ENCODE results near the gene ITGAL. TPM values are rescaled to one million over a fixed set of nuclear protein-coding genes. Genes with fewer than 3 reads are reported as not detected.
A peak's percentile ranks its signal among the peaks of the same experiment; 100 is the strongest.

ITGAL gene
- total and polyA plus RNA-seq, 12 donors, result 0.72 to 14.7 (median 4.3) TPM

DNA sequence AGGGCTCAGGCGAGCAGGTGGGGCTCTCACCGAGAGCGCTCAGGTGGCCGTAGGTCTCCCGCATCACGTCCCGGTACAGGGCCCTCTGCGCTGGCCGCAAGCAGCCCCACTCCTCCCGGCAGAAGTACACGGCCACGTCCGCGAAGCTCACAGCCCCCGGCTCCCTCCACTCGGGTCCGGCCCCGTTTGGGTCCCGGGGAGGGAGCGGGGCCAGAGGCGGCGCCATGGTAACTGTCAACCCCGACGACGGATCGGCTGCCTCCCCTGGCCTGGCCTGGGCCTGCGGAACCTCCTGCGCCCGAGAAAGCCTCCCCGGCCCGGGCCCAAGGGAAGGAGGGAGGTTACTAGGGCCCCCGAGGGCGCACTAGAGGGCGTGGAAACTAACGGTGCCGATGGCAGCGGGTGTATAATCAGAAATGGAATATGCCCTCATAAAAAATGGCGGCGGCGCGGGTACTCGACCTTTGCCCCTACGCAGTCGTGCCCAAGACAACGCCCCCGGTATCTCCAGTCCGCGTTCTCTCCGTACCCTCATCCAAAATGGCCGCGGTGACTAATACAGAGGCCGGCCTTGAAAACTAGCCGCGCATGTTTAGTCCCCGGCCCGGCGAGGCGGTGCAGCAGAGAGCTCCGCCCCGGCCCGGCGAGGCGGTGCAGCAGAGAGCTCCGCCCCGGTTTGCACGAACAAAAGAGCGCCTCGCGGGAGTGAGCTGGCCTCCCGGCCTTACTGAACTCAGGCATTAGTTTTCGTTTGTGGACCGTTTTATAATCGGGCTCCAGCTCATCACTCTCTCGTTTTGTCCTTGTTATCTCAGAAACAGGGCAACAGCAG is 85.6 kb downstream of the ITGAL start, which contains the start of gene ZNF764:
ZNF764 (minus strand) TSS at position 418 of the 832 bp plus-strand sequence; CDS start at position 226, 192 bp downstream.
- Histone ChIP-seq H3K4me3 (peak within 1 kb of the TSS; percentile 83 to 91 (median 88)), H3K27ac (peak within 1 kb of the TSS; percentile 93 to 97 (median 96)), H3K4me1 (replicated peaks in 1 of 2) (peaks cover 14 to 20% of the 10 kb centered on the region in 2 donors), H3K27me3 (no peaks in the 10 kb centered on the region), H3K9me3 (replicated peaks in 1 of 3) (no peaks in the 10 kb centered on the region), H3K36me3 (replicated peaks in 1 of 2) (peaks cover 0 to 29% of the 10 kb centered on the region in 2 donors)
- intact Hi-C loops (cut with DNase I), result no loop called here
- 0% methylated on average over 8 to 74 of the region's 74 CpGs for WGBS, 4 donors
- peak; percentile 98 to 99 (median 99) for DNase-seq
- TF ChIP-seq, protein P1, sequence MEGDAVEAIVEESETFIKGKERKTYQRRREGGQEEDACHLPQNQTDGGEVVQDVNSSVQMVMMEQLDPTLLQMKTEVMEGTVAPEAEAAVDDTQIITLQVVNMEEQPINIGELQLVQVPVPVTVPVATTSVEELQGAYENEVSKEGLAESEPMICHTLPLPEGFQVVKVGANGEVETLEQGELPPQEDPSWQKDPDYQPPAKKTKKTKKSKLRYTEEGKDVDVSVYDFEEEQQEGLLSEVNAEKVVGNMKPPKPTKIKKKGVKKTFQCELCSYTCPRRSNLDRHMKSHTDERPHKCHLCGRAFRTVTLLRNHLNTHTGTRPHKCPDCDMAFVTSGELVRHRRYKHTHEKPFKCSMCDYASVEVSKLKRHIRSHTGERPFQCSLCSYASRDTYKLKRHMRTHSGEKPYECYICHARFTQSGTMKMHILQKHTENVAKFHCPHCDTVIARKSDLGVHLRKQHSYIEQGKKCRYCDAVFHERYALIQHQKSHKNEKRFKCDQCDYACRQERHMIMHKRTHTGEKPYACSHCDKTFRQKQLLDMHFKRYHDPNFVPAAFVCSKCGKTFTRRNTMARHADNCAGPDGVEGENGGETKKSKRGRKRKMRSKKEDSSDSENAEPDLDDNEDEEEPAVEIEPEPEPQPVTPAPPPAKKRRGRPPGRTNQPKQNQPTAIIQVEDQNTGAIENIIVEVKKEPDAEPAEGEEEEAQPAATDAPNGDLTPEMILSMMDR (IDR thresholded peaks at IDR 0.05), result peak in 2 of 6 experiments; percentile 1 to 4
- TF ChIP-seq POLR2A (IDR thresholded peaks at IDR 0.05), result peak; percentile 37 to 70

- Histone ChIP-seq H3K36me3 (replicated peaks in 1 of 2) (peaks cover 0 to 23% of the 10 kb centered on the region in 2 donors), H3K27ac (peak overlapping the region; percentile 64 to 97 (median 96)), H3K9me3 (replicated peaks in 1 of 3) (no peaks in the 10 kb centered on the region), H3K27me3 (no peaks in the 10 kb centered on the region), H3K4me3 (peak overlapping the region in 1 of 4 donors; percentile 87), H3K4me1 (replicated peaks in 1 of 2) (peaks cover 14 to 20% of the 10 kb centered on the region in 2 donors)
- TF ChIP-seq POLR2A (IDR thresholded peaks at IDR 0.05), result peak in 1 of 2 donors; percentile 9
- TF ChIP-seq, protein P1 (IDR thresholded peaks at IDR 0.05), result peak in 1 of 6 experiments; percentile 9
- no peak for DNase-seq
- intact Hi-C loops (cut with DNase I), result no loop called here
- 71 to 82% (median 79%) methylated on average over 21 of the region's 21 CpGs for WGBS, 4 donors
Measured at GRCh38 chr16:30558789-30559377, 86.3 kb downstream of the ITGAL start.

DNA sequence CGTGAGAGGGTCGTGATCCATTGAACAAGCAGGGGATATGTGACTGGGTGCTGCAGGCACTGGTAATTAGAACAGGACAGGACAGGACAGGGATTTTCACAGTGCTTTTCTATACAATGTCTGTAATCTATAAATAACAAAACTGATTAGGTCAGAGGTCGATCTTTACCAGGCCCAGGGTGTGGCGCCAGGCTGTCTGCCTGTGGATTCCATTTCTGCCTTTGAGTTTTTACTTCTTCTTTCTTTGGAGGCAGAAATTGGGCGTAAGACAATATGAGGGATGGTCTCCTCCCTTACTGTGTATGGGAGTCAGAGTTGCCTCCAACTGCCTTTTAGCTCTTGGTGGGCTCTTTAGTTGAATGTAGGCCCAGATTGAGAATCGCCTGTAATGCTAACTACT is 87.1 kb downstream of the ITGAL start:
- H3K4me3 ChIP-seq, result no peak overlapping the region
- TF ChIP-seq, protein P1 (IDR thresholded peaks at IDR 0.05), result no peak
- peaks cover 0 to 15% of the 10 kb centered on the region in 2 donors for H3K36me3 ChIP-seq (replicated peaks in 1 of 2)
- WGBS, 4 donors, result 86 to 93% (median 91%) methylated on average over 6 of the region's 6 CpGs
- peaks cover 14 to 20% of the 10 kb centered on the region in 2 donors for H3K4me1 ChIP-seq (replicated peaks in 1 of 2)
- no peak for DNase-seq
- no peak overlapping the region for H3K27ac ChIP-seq
- H3K9me3 ChIP-seq (replicated peaks in 1 of 3), result no peaks in the 10 kb centered on the region
- H3K27me3 ChIP-seq, result no peaks in the 10 kb centered on the region
- intact Hi-C loops (cut with DNase I), result loop anchor here in 1 of 2 donors (10.0 kb wide), 1 partner anchor 55 kb away; the partner anchor contains the start of gene ZNF689

All from adrenal gland (tissue), 12 donors.